HepG2 (cell line): ENCODE data around the gene PFKFB2. TPM values are rescaled to one million over a fixed set of nuclear protein-coding genes. Genes with fewer than 3 reads are reported as not detected.

Experiments
- ARNT ChIP-seq: fragments of 450-650 bp; IDR thresholded peaks from 2 replicates; pipeline ENCODE4 v1.6.1; 2017
- CBFB ChIP-seq: sonication (generic); formaldehyde crosslinking; IDR thresholded peaks from 2 replicates; pipeline ENCODE4 v1.4.0; 2020; ENCODE audit warnings: missing genetic modification reagents
- ERF ChIP-seq: IDR thresholded peaks from 2 replicates; pipeline ENCODE4 v1.6.1; 2018; ENCODE audit warnings: missing biosample characterization, missing genetic modification reagents
- FOXA3 ChIP-seq: IDR thresholded peaks from 2 replicates; pipeline ENCODE4 v1.6.1; 2016; ENCODE audit warnings: missing genetic modification reagents, missing compliant biosample characterization
- GATAD2A ChIP-seq: IDR thresholded peaks from 2 replicates; pipeline ENCODE4 v1.6.1; 2016
- KLF15 ChIP-seq: sonication (generic); formaldehyde crosslinking; IDR thresholded peaks from 2 replicates; pipeline ENCODE4 v1.8.1; 2023; ENCODE audit warnings: borderline replicate concordance, mild to moderate bottlenecking, inconsistent platforms, missing genetic modification reagents, mixed read lengths
- KMT2A ChIP-seq: sonication (generic); formaldehyde crosslinking; IDR thresholded peaks from 2 replicates; pipeline ENCODE4 v1.4.0; 2020; ENCODE audit warnings: missing genetic modification reagents
- MATR3 ChIP-seq: sonication (generic); formaldehyde crosslinking; IDR thresholded peaks from 2 replicates; pipeline ENCODE4 v1.4.0; 2020; ENCODE audit warnings: missing genetic modification reagents
- PRMT3 ChIP-seq: sonication (generic); formaldehyde crosslinking; IDR thresholded peaks from 2 replicates; pipeline ENCODE4 v1.8.1; 2022; ENCODE audit warnings: low read depth, mild to moderate bottlenecking, moderate library complexity, missing genetic modification reagents, borderline replicate concordance
- SAP130 ChIP-seq: IDR thresholded peaks from 2 replicates; pipeline ENCODE4 v1.6.1; 2016; ENCODE audit warnings: low read depth
- SMAD3 ChIP-seq: sonication (generic); formaldehyde crosslinking; IDR thresholded peaks from 2 replicates; pipeline ENCODE4 v1.4.0; 2020; ENCODE audit warnings: missing genetic modification reagents
- TARDBP ChIP-seq: sonication (generic); formaldehyde crosslinking; IDR thresholded peaks from 2 replicates; pipeline ENCODE4 v1.8.0; 2022; ENCODE audit warnings: mild to moderate bottlenecking, missing genetic modification reagents
- ZFX ChIP-seq: sonication (generic); formaldehyde crosslinking; IDR thresholded peaks from 2 replicates; pipeline ENCODE4 v1.4.0; 2020; ENCODE audit warnings: mild to moderate bottlenecking, low read depth, missing genetic modification reagents, moderate library complexity
- ZNF644 ChIP-seq: IDR thresholded peaks from 2 replicates; pipeline ENCODE4 v1.6.1; 2016; ENCODE audit warnings: low read depth
- ZNF720 ChIP-seq: sonication (generic); formaldehyde crosslinking; IDR thresholded peaks from 2 replicates; pipeline ENCODE4 v1.4.0; 2020; ENCODE audit warnings: missing genetic modification reagents
- ZNF781 ChIP-seq: sonication (generic); formaldehyde crosslinking; IDR thresholded peaks from 2 replicates; pipeline ENCODE4 v1.5.1; 2020; ENCODE audit warnings: borderline replicate concordance, mild to moderate bottlenecking, missing genetic modification reagents; ENCODE audit errors: not compliant biosample characterization
- ZNF792 ChIP-seq: IDR thresholded peaks from 2 replicates; pipeline ENCODE4 v1.6.1; 2016
- polyA plus RNA-seq, 8 experiments: library from polyadenylated mRNA; depleted of rRNA in 3 of 8; stranded (reverse) in 7 of 8; unstranded in 1 of 8; fragments of >200 nt; fragmentation: Illumina TruSeq in 4 of 8; extraction: Trizol in 4 of 8; gene quantifications; 2 replicates each; pipeline versions ENCODE4 v1.2.1 to v1.2.3, GENCODE V29; 2011 to 2016; ENCODE audit warnings: low read depth in 4 of 8, missing spikeins in 1 of 8, mixed read lengths in 1 of 8; ENCODE audit not compliant: insufficient read depth in 1 of 8
- total RNA-seq, 5 experiments: library from RNA; depleted of rRNA; stranded (reverse); fragments of >200 nt; fragmentation: Illumina TruSeq; extraction: Trizol; gene quantifications; 2 replicates each; pipeline ENCODE4 v1.2.3, GENCODE V29; 2016; ENCODE audit warnings: low read depth in 1 of 5
- TF ChIP-seq, protein P1 (sequence below): IDR thresholded peaks from 2 replicates; pipeline ENCODE4 v1.6.1; 2016; ENCODE audit warnings: mild to moderate bottlenecking
- TF ChIP-seq, protein P2 (sequence below): sonication (generic); formaldehyde crosslinking; IDR thresholded peaks from 2 replicates; pipeline ENCODE4 v1.4.0; 2020; ENCODE audit warnings: missing genetic modification reagents, borderline replicate concordance
- TF ChIP-seq, protein P3 (sequence below): sonication (generic); formaldehyde crosslinking; IDR thresholded peaks from 2 replicates; pipeline ENCODE4 v1.4.0; 2020; ENCODE audit warnings: missing genetic modification reagents, borderline replicate concordance
- TF ChIP-seq, protein P4 (sequence below): sonication (generic); formaldehyde crosslinking; IDR thresholded peaks from 2 replicates; pipeline ENCODE4 v1.5.0; 2020; ENCODE audit warnings: mild to moderate bottlenecking, missing genetic modification reagents, moderate library complexity

The PFKFB2 gene
- total and polyA plus RNA-seq, 2 of the 13 experiments (the other 11 are each of a cell fraction or from before 2014, with no cell fraction given), result 4.6 to 10.6 TPM

DNA sequence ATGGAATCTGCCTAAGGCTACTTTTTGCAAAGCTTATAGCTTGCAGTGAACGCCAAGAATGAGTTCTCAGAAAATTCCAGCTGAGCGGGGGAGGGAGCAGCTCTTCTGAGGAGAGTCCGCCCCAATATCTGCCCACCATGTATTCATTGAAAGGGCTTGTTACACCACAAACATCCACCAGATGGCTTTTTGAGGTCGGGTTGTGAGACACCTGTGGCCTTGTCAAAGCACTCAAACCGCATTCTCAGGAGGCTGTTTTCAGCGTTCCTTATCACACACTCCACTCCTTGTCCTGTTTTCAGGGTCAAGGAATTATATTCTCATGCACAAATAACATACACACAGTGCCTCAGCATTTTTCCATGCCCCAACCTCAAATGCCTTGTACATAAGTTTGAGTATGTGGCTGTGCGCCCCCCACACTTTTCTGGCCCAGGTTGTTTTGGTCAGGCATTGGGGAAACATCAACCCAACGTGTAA lies 31.7 kb downstream of the PFKFB2 start (continued):
- TF ChIP-seq PRMT3 (CRISPR knock-in tag) (no peak), TARDBP (CRISPR knock-in tag) (0 out of 2 replicates have a peak, but pooled peaks have one; percentile 14), ARNT (no peak), FOXA3 (CRISPR knock-in tag) (peak; percentile 43; the same call in 1 of the 2 replicates), ZNF720 (no peak), ZNF781 (CRISPR knock-in tag) (no peak), CBFB (CRISPR knock-in tag) (0 out of 2 replicates have a peak, but pooled peaks have one; percentile 39), ZNF644 (CRISPR knock-in tag) (0 out of 2 replicates have a peak, but pooled peaks have one; percentile 26), GATAD2A (peak; percentile 54), SMAD3 (CRISPR knock-in tag) (0 out of 2 replicates have a peak, but pooled peaks have one; percentile 26), ERF (CRISPR knock-in tag) (0 out of 2 replicates have a peak, but pooled peaks have one; percentile 46), MATR3 (CRISPR knock-in tag) (no peak), SAP130 (CRISPR knock-in tag) (0 out of 2 replicates have a peak, but pooled peaks have one; percentile 24), ZFX (CRISPR knock-in tag) (peak; percentile 56; the same call in 1 of the 2 replicates), ZNF792 (0 out of 2 replicates have a peak, but pooled peaks have one; percentile 51), KLF15 (CRISPR knock-in tag) (no peak), KMT2A (CRISPR knock-in tag) (0 out of 2 replicates have a peak, but pooled peaks have one; percentile 45)
- TF ChIP-seq, protein P1, sequence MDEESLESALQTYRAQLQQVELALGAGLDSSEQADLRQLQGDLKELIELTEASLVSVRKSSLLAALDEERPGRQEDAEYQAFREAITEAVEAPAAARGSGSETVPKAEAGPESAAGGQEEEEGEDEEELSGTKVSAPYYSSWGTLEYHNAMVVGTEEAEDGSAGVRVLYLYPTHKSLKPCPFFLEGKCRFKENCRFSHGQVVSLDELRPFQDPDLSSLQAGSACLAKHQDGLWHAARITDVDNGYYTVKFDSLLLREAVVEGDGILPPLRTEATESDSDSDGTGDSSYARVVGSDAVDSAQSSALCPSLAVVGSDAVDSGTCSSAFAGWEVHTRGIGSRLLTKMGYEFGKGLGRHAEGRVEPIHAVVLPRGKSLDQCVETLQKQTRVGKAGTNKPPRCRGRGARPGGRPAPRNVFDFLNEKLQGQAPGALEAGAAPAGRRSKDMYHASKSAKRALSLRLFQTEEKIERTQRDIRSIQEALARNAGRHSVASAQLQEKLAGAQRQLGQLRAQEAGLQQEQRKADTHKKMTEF, result peak; percentile 41; the same call in 1 of the 2 replicates
- TF ChIP-seq, protein P2, sequence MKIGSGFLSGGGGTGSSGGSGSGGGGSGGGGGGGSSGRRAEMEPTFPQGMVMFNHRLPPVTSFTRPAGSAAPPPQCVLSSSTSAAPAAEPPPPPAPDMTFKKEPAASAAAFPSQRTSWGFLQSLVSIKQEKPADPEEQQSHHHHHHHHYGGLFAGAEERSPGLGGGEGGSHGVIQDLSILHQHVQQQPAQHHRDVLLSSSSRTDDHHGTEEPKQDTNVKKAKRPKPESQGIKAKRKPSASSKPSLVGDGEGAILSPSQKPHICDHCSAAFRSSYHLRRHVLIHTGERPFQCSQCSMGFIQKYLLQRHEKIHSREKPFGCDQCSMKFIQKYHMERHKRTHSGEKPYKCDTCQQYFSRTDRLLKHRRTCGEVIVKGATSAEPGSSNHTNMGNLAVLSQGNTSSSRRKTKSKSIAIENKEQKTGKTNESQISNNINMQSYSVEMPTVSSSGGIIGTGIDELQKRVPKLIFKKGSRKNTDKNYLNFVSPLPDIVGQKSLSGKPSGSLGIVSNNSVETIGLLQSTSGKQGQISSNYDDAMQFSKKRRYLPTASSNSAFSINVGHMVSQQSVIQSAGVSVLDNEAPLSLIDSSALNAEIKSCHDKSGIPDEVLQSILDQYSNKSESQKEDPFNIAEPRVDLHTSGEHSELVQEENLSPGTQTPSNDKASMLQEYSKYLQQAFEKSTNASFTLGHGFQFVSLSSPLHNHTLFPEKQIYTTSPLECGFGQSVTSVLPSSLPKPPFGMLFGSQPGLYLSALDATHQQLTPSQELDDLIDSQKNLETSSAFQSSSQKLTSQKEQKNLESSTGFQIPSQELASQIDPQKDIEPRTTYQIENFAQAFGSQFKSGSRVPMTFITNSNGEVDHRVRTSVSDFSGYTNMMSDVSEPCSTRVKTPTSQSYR, result 0 out of 2 replicates have a peak, but pooled peaks have one; percentile 15
- TF ChIP-seq, protein P3, sequence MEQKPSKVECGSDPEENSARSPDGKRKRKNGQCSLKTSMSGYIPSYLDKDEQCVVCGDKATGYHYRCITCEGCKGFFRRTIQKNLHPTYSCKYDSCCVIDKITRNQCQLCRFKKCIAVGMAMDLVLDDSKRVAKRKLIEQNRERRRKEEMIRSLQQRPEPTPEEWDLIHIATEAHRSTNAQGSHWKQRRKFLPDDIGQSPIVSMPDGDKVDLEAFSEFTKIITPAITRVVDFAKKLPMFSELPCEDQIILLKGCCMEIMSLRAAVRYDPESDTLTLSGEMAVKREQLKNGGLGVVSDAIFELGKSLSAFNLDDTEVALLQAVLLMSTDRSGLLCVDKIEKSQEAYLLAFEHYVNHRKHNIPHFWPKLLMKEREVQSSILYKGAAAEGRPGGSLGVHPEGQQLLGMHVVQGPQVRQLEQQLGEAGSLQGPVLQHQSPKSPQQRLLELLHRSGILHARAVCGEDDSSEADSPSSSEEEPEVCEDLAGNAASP (CRISPR knock-in tag), result 0 out of 2 replicates have a peak, but pooled peaks have one; percentile 33
- TF ChIP-seq, protein P4, sequence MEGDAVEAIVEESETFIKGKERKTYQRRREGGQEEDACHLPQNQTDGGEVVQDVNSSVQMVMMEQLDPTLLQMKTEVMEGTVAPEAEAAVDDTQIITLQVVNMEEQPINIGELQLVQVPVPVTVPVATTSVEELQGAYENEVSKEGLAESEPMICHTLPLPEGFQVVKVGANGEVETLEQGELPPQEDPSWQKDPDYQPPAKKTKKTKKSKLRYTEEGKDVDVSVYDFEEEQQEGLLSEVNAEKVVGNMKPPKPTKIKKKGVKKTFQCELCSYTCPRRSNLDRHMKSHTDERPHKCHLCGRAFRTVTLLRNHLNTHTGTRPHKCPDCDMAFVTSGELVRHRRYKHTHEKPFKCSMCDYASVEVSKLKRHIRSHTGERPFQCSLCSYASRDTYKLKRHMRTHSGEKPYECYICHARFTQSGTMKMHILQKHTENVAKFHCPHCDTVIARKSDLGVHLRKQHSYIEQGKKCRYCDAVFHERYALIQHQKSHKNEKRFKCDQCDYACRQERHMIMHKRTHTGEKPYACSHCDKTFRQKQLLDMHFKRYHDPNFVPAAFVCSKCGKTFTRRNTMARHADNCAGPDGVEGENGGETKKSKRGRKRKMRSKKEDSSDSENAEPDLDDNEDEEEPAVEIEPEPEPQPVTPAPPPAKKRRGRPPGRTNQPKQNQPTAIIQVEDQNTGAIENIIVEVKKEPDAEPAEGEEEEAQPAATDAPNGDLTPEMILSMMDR (CRISPR knock-in tag), result peak; percentile 86
